ENCODE data around the gene KCNIP1.

Gene KCNIP1

GRCh38 chr5:170736966-170737365 is 233.1 kb downstream of the KCNIP1 start:
- TF ChIP-seq NFIC (IDR thresholded peaks at IDR 0.05) (no peak), RAD21 (IDR thresholded peaks at IDR 0.05; ENCODE audit: low read depth) (no peak), REST (IDR thresholded peaks at IDR 0.05; ENCODE audit: low read depth) (no peak), TEAD4 (IDR thresholded peaks at IDR 0.05) (no peak), EP300 (IDR thresholded peaks at IDR 0.05; ENCODE audit: borderline replicate concordance) (no peak), TAF1 (IDR thresholded peaks at IDR 0.05; ENCODE audit: low read depth) (no peak), CREB1 (IDR thresholded peaks at IDR 0.05; ENCODE audit: low read depth) (no peak), USF1 (IDR thresholded peaks at IDR 0.05) (no peak), YY1 (IDR thresholded peaks at IDR 0.05; ENCODE audit: low read depth) (no peak), TCF12 (IDR thresholded peaks at IDR 0.05; ENCODE audit: low read depth) (no peak), ZBTB7A (IDR thresholded peaks at IDR 0.05; ENCODE audit: low read depth) (no peak)

GRCh38 chr5:170737591-170737990 is 233.8 kb downstream of the KCNIP1 start:
- TF ChIP-seq TEAD4 (IDR thresholded peaks at IDR 0.05) (no peak), NFIC (IDR thresholded peaks at IDR 0.05) (no peak), CREB1 (IDR thresholded peaks at IDR 0.05; ENCODE audit: low read depth) (no peak), TCF12 (IDR thresholded peaks at IDR 0.05; ENCODE audit: low read depth) (no peak), EP300 (IDR thresholded peaks at IDR 0.05; ENCODE audit: borderline replicate concordance) (no peak), CEBPB (IDR thresholded peaks at IDR 0.05) (no peak)

GRCh38 chr5:170738840-170739239 is 235.0 kb downstream of the KCNIP1 start:
- TF ChIP-seq YY1 (IDR thresholded peaks at IDR 0.05; ENCODE audit: low read depth) (no peak), TCF12 (IDR thresholded peaks at IDR 0.05; ENCODE audit: low read depth) (0 out of 2 replicates have a peak, but pooled peaks have one; percentile 25), TEAD4 (IDR thresholded peaks at IDR 0.05) (peak; percentile 43), CEBPB (IDR thresholded peaks at IDR 0.05) (peak; percentile 68), REST (IDR thresholded peaks at IDR 0.05; ENCODE audit: low read depth) (no peak), EP300 (IDR thresholded peaks at IDR 0.05; ENCODE audit: borderline replicate concordance) (peak; percentile 20; the same call in 1 of the 2 replicates), RAD21 (IDR thresholded peaks at IDR 0.05; ENCODE audit: low read depth) (no peak), NFIC (IDR thresholded peaks at IDR 0.05) (peak; percentile 75)

GRCh38 chr5:170739446-170739845 is 235.6 kb downstream of the KCNIP1 start:
- no peak for TF ChIP-seq YY1 (IDR thresholded peaks at IDR 0.05; ENCODE audit: low read depth)
- TF ChIP-seq CEBPB (IDR thresholded peaks at IDR 0.05) = no peak
- no peak for TF ChIP-seq FOXM1 (IDR thresholded peaks at IDR 0.05; ENCODE audit: borderline replicate concordance, low read depth)
- TF ChIP-seq MAX (IDR thresholded peaks at IDR 0.05) = no peak
- no peak for TF ChIP-seq TAF1 (IDR thresholded peaks at IDR 0.05; ENCODE audit: low read depth)
- no peak for TF ChIP-seq USF1 (IDR thresholded peaks at IDR 0.05)
- no peak for TF ChIP-seq ZBTB7A (IDR thresholded peaks at IDR 0.05; ENCODE audit: low read depth)
- no peak for TF ChIP-seq EP300 (IDR thresholded peaks at IDR 0.05; ENCODE audit: borderline replicate concordance)
- no peak for TF ChIP-seq RAD21 (IDR thresholded peaks at IDR 0.05; ENCODE audit: low read depth)
- no peak for TF ChIP-seq EGR1 (IDR thresholded peaks at IDR 0.05)
- no peak for TF ChIP-seq REST (IDR thresholded peaks at IDR 0.05; ENCODE audit: low read depth)
- TF ChIP-seq CREB1 (IDR thresholded peaks at IDR 0.05; ENCODE audit: low read depth) = no peak
- TF ChIP-seq TEAD4 (IDR thresholded peaks at IDR 0.05) = no peak
- TF ChIP-seq NFIC (IDR thresholded peaks at IDR 0.05) = no peak

- TF ChIP-seq RAD21 (IDR thresholded peaks at IDR 0.05; ENCODE audit: low read depth) (no peak), FOXM1 (IDR thresholded peaks at IDR 0.05; ENCODE audit: borderline replicate concordance, low read depth) (no peak), EP300 (IDR thresholded peaks at IDR 0.05; ENCODE audit: borderline replicate concordance) (no peak), TCF12 (IDR thresholded peaks at IDR 0.05; ENCODE audit: low read depth) (no peak), TAF1 (IDR thresholded peaks at IDR 0.05; ENCODE audit: low read depth) (no peak), NFIC (IDR thresholded peaks at IDR 0.05) (no peak), MAX (IDR thresholded peaks at IDR 0.05) (no peak), USF1 (IDR thresholded peaks at IDR 0.05) (no peak), REST (IDR thresholded peaks at IDR 0.05; ENCODE audit: low read depth) (no peak), TEAD4 (IDR thresholded peaks at IDR 0.05) (no peak), CEBPB (IDR thresholded peaks at IDR 0.05) (no peak), CREB1 (IDR thresholded peaks at IDR 0.05; ENCODE audit: low read depth) (no peak), EGR1 (IDR thresholded peaks at IDR 0.05) (no peak), YY1 (IDR thresholded peaks at IDR 0.05; ENCODE audit: low read depth) (no peak), ZBTB7A (IDR thresholded peaks at IDR 0.05; ENCODE audit: low read depth) (no peak)
Measured at GRCh38 chr5:170740551-170741205, 236.9 kb downstream of the KCNIP1 start.

Measured in Ishikawa (cell line).